Measurements from ENCODE around the gene MT1F. TPM values are rescaled to one million over a fixed set of nuclear protein-coding genes. Genes with fewer than 3 reads are reported as not detected.
A peak's percentile ranks its signal among the peaks of the same experiment; 100 is the strongest.

Gene MT1F
- polyA plus RNA-seq, 3 donors = 10.2 to 21.9 (median 13.6) TPM

GRCh38 chr16:56608876-56609462 lies 48.8 kb upstream of the MT1F start:
- Mint-ChIP-seq H3K9me3 (peaks cover 0 to 3% (median 0%) of the 10 kb centered on the region in 7 donors), H3K27me3 (ENCODE audit: low read depth in 3 of 3) (peaks cover 2% of the 10 kb centered on the region in 3 donors), H3K27ac (peak overlapping the region; percentile 87 to 96 (median 94)), H3K36me3 (no peaks in the 10 kb centered on the region), H3K4me1 (peaks cover 43% of the 10 kb centered on the region), H3K4me3 (peak overlapping the region; percentile 87 to 94)
- Histone ChIP-seq H2AFZ (ENCODE audit: insufficient read depth, low read depth, low read length, poor library complexity, severe bottlenecking) (peak overlapping the region; percentile 61), H3K27ac (ENCODE audit: low read depth in 1 of 2, low read length in 2 of 2) (peak overlapping the region; percentile 81 to 93), H3K79me2 (ENCODE audit: insufficient read depth, low read length) (no peaks in the 10 kb centered on the region), H3K9me3 (replicated peaks in 1 of 2; ENCODE audit: control insufficient read depth in 1 of 2, insufficient read depth in 1 of 2, low read length in 2 of 2) (no peaks in the 10 kb centered on the region), H3K9ac (ENCODE audit: insufficient read depth, low read length, poor library complexity, severe bottlenecking) (peak overlapping the region; percentile 65), H3K4me3 (replicated peaks in 1 of 3; ENCODE audit: low read depth in 2 of 3, low read length in 3 of 3) (peak overlapping the region; percentile 87 to 97 (median 87)), H3K4me2 (replicated peaks; ENCODE audit: extremely low read depth, low read length, poor library complexity, severe bottlenecking) (peak overlapping the region; percentile 87), H3K27me3 (ENCODE audit: control insufficient read depth in 2 of 2, insufficient read depth in 2 of 2, low read length in 2 of 2) (no peaks in the 10 kb centered on the region), H4K20me1 (ENCODE audit: insufficient read depth, low read length) (no peaks in the 10 kb centered on the region), H3K4me1 (ENCODE audit: control insufficient read depth in 1 of 2, insufficient read depth in 2 of 2, low read length in 2 of 2) (peaks cover 34 to 41% of the 10 kb centered on the region in 2 donors), H3K36me3 (replicated peaks in 1 of 2; ENCODE audit: control insufficient read depth in 1 of 2, insufficient read depth in 2 of 2, low read length in 2 of 2) (no peaks in the 10 kb centered on the region)
- TF ChIP-seq CTCF (IDR thresholded peaks at IDR 0.05) = no peak
- no peak for DNase-seq
- intact Hi-C loops (cut with micrococcal nuclease) = loop anchor here (10.0 kb wide), 3 partner anchors 96 to 576 kb away; partner anchors contain the start of genes NUDT21 (in 1 of the 2), OGFOD1 (in 1 of the 2), PSME3IP1 (in 1 of the 2) and RSPRY1 (in 1 of the 2)
- 0% methylated on average over 13 of the region's 21 CpGs for WGBS (ENCODE audit: insufficient coverage)

GRCh38 chr16:56609463-56609921 lies 48.3 kb upstream of the MT1F start:
- WGBS (ENCODE audit: insufficient coverage) = 0% methylated on average over 3 of the region's 6 CpGs
- Histone ChIP-seq H3K36me3 (replicated peaks in 1 of 2; ENCODE audit: control insufficient read depth in 1 of 2, insufficient read depth in 2 of 2, low read length in 2 of 2) (no peaks in the 10 kb centered on the region), H3K27ac (ENCODE audit: low read depth in 1 of 2, low read length in 2 of 2) (peak overlapping the region; percentile 81 to 93), H2AFZ (ENCODE audit: insufficient read depth, low read depth, low read length, poor library complexity, severe bottlenecking) (peak overlapping the region; percentile 61), H3K4me3 (replicated peaks in 1 of 3; ENCODE audit: low read depth in 2 of 3, low read length in 3 of 3) (peak overlapping the region; percentile 87 to 97 (median 87)), H3K27me3 (ENCODE audit: control insufficient read depth in 2 of 2, insufficient read depth in 2 of 2, low read length in 2 of 2) (no peaks in the 10 kb centered on the region), H3K9me3 (replicated peaks in 1 of 2; ENCODE audit: control insufficient read depth in 1 of 2, insufficient read depth in 1 of 2, low read length in 2 of 2) (no peaks in the 10 kb centered on the region), H3K4me2 (replicated peaks; ENCODE audit: extremely low read depth, low read length, poor library complexity, severe bottlenecking) (peak overlapping the region; percentile 87), H4K20me1 (ENCODE audit: insufficient read depth, low read length) (no peaks in the 10 kb centered on the region), H3K9ac (ENCODE audit: insufficient read depth, low read length, poor library complexity, severe bottlenecking) (peak overlapping the region; percentile 65), H3K4me1 (ENCODE audit: control insufficient read depth in 1 of 2, insufficient read depth in 2 of 2, low read length in 2 of 2) (peaks cover 34 to 41% of the 10 kb centered on the region in 2 donors), H3K79me2 (ENCODE audit: insufficient read depth, low read length) (no peaks in the 10 kb centered on the region)
- H3K36me3 Mint-ChIP-seq = no peaks in the 10 kb centered on the region
- H3K27me3 Mint-ChIP-seq (ENCODE audit: low read depth in 3 of 3) = peaks cover 2 to 5% (median 2%) of the 10 kb centered on the region in 3 donors
- TF ChIP-seq CTCF (IDR thresholded peaks at IDR 0.05) = no peak
- peak; percentile 92 to 96 (median 94) for DNase-seq
- peaks cover 0 to 3% (median 0%) of the 10 kb centered on the region in 7 donors for H3K9me3 Mint-ChIP-seq
- H3K4me3 Mint-ChIP-seq = peak overlapping the region; percentile 87 to 94
- intact Hi-C loops (cut with micrococcal nuclease) = loop anchor here (10.0 kb wide), 3 partner anchors 95 to 575 kb away; partner anchors contain the start of genes NUDT21 (in 1 of the 2), OGFOD1 (in 1 of the 2), PSME3IP1 (in 1 of the 2) and RSPRY1 (in 1 of the 2)
- H3K27ac Mint-ChIP-seq = peak overlapping the region; percentile 87 to 96 (median 94)
- H3K4me1 Mint-ChIP-seq = peaks cover 43% of the 10 kb centered on the region

All from CD14-positive monocyte (primary cell).